DND-41 (cell line): Measurements from ENCODE around the gene RNASEH2A.
"Not testable (repeated sequence)": the region's sequence is repeated elsewhere in the genome, so short reads cannot be mapped to it uniquely, and the experiment has no call there.

ENCODE experiments used
- ATAC-seq: fragments of 200-7000 bp; cut with Tn5 transposase; 3 replicates; pipeline ENCODE4 v1.9.1; 2021; ENCODE audit warnings: low read depth; ENCODE audit not compliant: insufficient read depth
- DNase-seq: peaks from one replicate; pipeline ENCODE4 v3.0.0-alpha.2; 2020
- H2AFZ ChIP-seq: 2 replicates; pipeline ENCODE4 v1.6.0; 2012; ENCODE audit warnings: low read depth, low read length
- H3K27ac ChIP-seq: 2 replicates; pipeline ENCODE4 v1.5.1; 2012; ENCODE audit warnings: low read length, inconsistent platforms
- H3K27me3 ChIP-seq: fragments of 200-600 bp; sonication (generic); 2 replicates; pipeline ENCODE4 v1.6.0; 2012; ENCODE audit warnings: low read length, mild to moderate bottlenecking, inconsistent platforms; ENCODE audit not compliant: insufficient read depth, poor library complexity
- H3K36me3 ChIP-seq: 2 replicates; pipeline ENCODE4 v1.5.1; 2012; ENCODE audit warnings: low read length, inconsistent platforms; ENCODE audit not compliant: insufficient read depth
- H3K4me1 ChIP-seq: 2 replicates; pipeline ENCODE4 v1.5.1; 2012; ENCODE audit warnings: mild to moderate bottlenecking, low read length; ENCODE audit not compliant: insufficient read depth
- H3K4me2 ChIP-seq: 2 replicates; pipeline ENCODE4 v1.6.0; 2012; ENCODE audit warnings: mild to moderate bottlenecking, moderate library complexity, low read length, inconsistent platforms; ENCODE audit not compliant: insufficient read depth
- H3K4me3 ChIP-seq, 2 experiments: fragments of 200-600 bp in 1 of 2; shearing (Covaris generic) in 1 of 2; 2 replicates each; pipeline ENCODE4 v1.5.1; 2012 to 2016; ENCODE audit warnings: inconsistent platforms in 2 of 2, low read length in 2 of 2, mild to moderate bottlenecking in 2 of 2, low read depth in 1 of 2, moderate library complexity in 1 of 2
- H3K79me2 ChIP-seq: 2 replicates; pipeline ENCODE4 v1.6.0; 2012; ENCODE audit warnings: low read length, inconsistent platforms; ENCODE audit not compliant: insufficient read depth
- H3K9ac ChIP-seq: 2 replicates; pipeline ENCODE4 v1.6.0; 2012; ENCODE audit warnings: low read depth, mild to moderate bottlenecking, inconsistent platforms, low read length, moderate library complexity
- H3K9me3 ChIP-seq: 2 replicates; pipeline ENCODE4 v1.5.1; 2012; ENCODE audit warnings: low read length, moderate library complexity, mild to moderate bottlenecking, inconsistent platforms; ENCODE audit not compliant: insufficient read depth, severe bottlenecking
- H4K20me1 ChIP-seq: 2 replicates; pipeline ENCODE4 v1.6.0; 2012; ENCODE audit warnings: low read length; ENCODE audit not compliant: insufficient read depth
- EZH2 ChIP-seq: IDR thresholded peaks from 3 replicates; pipeline ENCODE4 v1.6.1; 2012; ENCODE audit warnings: borderline replicate concordance, low read depth, mild to moderate bottlenecking, moderate library complexity, low read length, inconsistent platforms; ENCODE audit not compliant: severe bottlenecking
- TF ChIP-seq, protein P1 (sequence below): IDR thresholded peaks from 2 replicates; pipeline ENCODE4 v1.5.1; 2012; ENCODE audit warnings: borderline replicate concordance, low read length, moderate library complexity, mild to moderate bottlenecking; ENCODE audit not compliant: poor library complexity, severe bottlenecking; ENCODE audit errors: extremely low read depth

The RNASEH2A gene

GRCh38 chr19:12804051-12804450 lies 2.3 kb upstream of the RNASEH2A start:
- Histone ChIP-seq H3K9me3 (no peaks in the 10 kb centered on the region), H3K27me3 (no peaks in the 10 kb centered on the region), H4K20me1 (no peaks in the 10 kb centered on the region), H3K27ac (no peak overlapping the region), H3K79me2 (peaks cover 11% of the 10 kb centered on the region), H3K4me3 (no peak overlapping the region), H3K36me3 (peaks cover 13% of the 10 kb centered on the region), H3K4me1 (peaks cover 15% of the 10 kb centered on the region), H3K9ac (no peak overlapping the region), H3K4me2 (no peak overlapping the region), H2AFZ (no peak overlapping the region)
- no peak for TF ChIP-seq EZH2
- TF ChIP-seq, protein P1, sequence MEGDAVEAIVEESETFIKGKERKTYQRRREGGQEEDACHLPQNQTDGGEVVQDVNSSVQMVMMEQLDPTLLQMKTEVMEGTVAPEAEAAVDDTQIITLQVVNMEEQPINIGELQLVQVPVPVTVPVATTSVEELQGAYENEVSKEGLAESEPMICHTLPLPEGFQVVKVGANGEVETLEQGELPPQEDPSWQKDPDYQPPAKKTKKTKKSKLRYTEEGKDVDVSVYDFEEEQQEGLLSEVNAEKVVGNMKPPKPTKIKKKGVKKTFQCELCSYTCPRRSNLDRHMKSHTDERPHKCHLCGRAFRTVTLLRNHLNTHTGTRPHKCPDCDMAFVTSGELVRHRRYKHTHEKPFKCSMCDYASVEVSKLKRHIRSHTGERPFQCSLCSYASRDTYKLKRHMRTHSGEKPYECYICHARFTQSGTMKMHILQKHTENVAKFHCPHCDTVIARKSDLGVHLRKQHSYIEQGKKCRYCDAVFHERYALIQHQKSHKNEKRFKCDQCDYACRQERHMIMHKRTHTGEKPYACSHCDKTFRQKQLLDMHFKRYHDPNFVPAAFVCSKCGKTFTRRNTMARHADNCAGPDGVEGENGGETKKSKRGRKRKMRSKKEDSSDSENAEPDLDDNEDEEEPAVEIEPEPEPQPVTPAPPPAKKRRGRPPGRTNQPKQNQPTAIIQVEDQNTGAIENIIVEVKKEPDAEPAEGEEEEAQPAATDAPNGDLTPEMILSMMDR = no peak
- DNase-seq (no peak), ATAC-seq (no peak)

- TF ChIP-seq EZH2 = no peak
- TF ChIP-seq, protein P1 = no peak
- no peak overlapping the region for H3K9ac ChIP-seq
- H3K4me3 ChIP-seq = no peak overlapping the region
- no peaks in the 10 kb centered on the region for H3K4me1 ChIP-seq
- no peaks in the 10 kb centered on the region for H4K20me1 ChIP-seq
- no peak overlapping the region for H3K4me2 ChIP-seq
- H3K27ac ChIP-seq = no peak overlapping the region
- ATAC-seq (no peak), DNase-seq (no peak)
- no peaks in the 10 kb centered on the region for H3K9me3 ChIP-seq
- H3K36me3 ChIP-seq = peaks cover 48% of the 10 kb centered on the region
- H3K27me3 ChIP-seq = no peaks in the 10 kb centered on the region
- no peaks in the 10 kb centered on the region; the same call in 1 of the 2 replicates for H3K79me2 ChIP-seq
- H2AFZ ChIP-seq = no peak overlapping the region
These were observed 8.7 kb downstream of the RNASEH2A start for GRCh38 chr19:12815088-12815487.

DNA sequence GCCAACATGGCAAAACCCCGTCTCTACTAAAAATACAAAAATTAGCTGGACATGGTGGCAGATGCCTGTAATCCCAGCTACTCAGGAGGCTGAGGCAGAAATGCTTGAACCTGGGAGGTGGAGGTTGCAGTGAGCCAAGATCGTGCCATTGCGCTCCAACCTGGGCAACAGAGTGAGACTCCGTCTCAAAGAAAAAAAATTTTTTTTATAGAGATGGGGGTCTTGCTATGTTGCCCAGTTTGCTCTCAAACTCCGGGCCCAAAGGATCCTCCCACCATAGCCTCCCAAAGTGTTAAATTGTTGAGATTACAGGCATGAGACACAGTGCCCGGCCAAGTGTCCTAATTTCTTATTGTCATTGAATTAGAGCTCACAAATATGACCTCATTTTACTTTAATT lies 10.8 kb downstream of the RNASEH2A start:
- not testable (repeated sequence) for ATAC-seq, H3K27me3 ChIP-seq

GRCh38 chr19:12817810-12818209 lies 11.4 kb downstream of the RNASEH2A start:
- H3K27ac ChIP-seq, H3K4me1 ChIP-seq, DNase-seq, H3K4me3 ChIP-seq, H3K27me3 ChIP-seq, H3K9ac ChIP-seq, H3K9me3 ChIP-seq, H3K4me2 ChIP-seq, H2AFZ ChIP-seq, H3K79me2 ChIP-seq, H4K20me1 ChIP-seq, ATAC-seq: not testable (repeated sequence)
- H3K36me3 ChIP-seq = peaks cover 24% of the 10 kb centered on the region

More for the DNA sequence above, 10.8 kb downstream of the RNASEH2A start:
- not testable (repeated sequence) for H3K4me2 ChIP-seq, H3K79me2 ChIP-seq, H2AFZ ChIP-seq, H3K27ac ChIP-seq, H4K20me1 ChIP-seq, H3K9ac ChIP-seq, H3K4me3 ChIP-seq, H3K4me1 ChIP-seq, H3K9me3 ChIP-seq, DNase-seq
- peaks cover 29% of the 10 kb centered on the region for H3K36me3 ChIP-seq
